Amygdala (tissue), 56 donors: Measurements from ENCODE around the gene PNPLA7.
"Not testable (repeated sequence)": the region's sequence is repeated elsewhere in the genome, so short reads cannot be mapped to it uniquely, and the experiment has no call there.

Experiments used
- DNase-seq, 56 donors: peaks; one replicate each; lab custom pipeline; 2025; lab: John Stamatoyannopoulos, UW

PNPLA7 gene

DNA sequence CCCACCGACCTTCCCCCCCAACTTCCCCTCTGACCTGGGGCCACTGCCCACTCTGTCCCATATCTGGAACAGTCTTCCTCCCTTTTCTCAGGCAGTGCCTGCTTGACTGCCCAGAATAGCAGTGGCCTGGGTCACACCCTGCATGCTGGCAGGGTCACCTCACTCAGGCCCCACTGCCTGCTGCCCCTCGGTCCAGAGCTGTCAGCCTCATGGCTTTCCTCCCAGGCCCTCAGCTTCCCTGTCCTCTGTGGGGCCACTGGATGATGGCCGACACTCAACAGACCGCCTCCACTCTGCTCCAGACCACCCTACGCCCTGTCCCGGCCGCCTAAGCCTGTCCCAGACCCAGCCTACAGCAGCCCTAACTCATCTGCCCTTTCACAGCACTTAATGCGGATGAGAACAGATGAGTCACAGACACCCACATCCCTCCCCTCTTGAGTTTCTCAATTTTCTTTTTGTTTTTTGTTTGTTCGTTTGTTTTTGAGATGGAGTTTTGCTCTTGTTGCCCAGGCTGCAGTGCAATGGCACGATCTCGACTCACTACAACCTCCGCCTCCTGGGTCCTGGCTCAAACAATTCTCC, 5.9 kb downstream of the PNPLA7 start:
- no peak for DNase-seq

- no peak for DNase-seq
These were observed 6.8 kb downstream of the PNPLA7 start for GRCh38 chr9:137543237-137543963.

DNA sequence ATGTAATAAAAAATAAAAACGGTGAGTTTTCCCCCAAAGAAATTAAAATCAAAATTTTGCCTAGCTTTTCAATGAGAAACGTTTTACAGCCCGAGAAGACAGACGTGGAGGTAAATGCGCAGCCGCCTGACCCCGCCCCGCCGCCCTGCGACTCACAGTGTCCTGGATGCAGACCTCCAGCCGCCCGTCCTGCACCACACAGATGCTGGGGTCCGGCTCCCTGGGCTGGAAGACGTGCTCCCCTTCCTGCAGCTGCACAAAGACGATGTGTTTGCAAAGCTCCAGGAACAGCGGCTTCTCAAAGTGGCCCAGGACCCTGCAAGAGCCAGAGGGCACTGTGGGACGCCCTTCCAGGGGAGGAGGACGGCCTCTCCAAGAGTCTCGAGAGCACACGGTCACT, 7.7 kb downstream of the PNPLA7 start:
- DNase-seq = no peak

- DNase-seq = no peak
These were observed 9.7 kb downstream of the PNPLA7 start for GRCh38 chr9:137540536-137540935.

- DNase-seq = no peak
These were observed 12.1 kb downstream of the PNPLA7 start for GRCh38 chr9:137538058-137538457.

DNA sequence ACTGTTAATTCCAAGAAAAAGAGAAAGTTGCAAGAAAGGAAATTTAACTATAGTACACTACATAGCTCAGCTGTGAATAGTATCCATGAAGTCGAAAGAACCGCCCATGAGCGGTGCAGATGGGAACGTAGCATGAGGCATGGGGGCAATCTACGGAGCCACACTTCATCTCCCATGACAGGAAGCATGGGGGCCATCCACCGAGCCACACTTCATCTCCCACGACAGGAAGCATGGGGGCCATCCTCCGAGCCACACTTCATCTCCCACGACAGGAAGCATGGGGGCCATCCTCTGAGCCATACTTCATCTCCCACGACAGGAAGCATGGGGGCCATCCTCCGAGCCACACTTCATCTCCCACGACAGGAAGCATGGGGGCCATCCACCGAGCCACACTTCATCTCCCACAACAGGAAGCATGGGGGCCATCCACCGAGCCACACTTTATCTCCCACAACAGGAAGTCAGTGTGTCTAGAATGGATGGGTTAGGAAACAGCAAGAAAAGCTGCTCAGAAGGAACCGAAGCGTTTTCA, 13.5 kb downstream of the PNPLA7 start:
- DNase-seq = not testable (repeated sequence)

DNA sequence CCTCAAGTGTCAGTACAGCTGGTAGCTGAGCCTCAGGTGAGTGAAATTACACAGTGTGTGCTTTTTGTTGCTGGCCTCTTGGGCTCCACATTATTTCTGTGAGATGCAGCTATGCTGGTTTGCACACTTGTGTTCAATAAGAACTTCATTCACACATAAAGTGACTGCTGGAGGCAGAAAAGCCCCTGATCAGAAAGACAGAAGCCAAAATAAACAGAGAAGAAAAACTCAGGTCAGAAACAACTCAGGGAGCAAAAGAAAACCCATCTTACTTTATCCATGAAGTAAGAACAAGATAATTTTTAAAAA, 15.1 kb downstream of the PNPLA7 start:
- DNase-seq = no peak

DNA sequence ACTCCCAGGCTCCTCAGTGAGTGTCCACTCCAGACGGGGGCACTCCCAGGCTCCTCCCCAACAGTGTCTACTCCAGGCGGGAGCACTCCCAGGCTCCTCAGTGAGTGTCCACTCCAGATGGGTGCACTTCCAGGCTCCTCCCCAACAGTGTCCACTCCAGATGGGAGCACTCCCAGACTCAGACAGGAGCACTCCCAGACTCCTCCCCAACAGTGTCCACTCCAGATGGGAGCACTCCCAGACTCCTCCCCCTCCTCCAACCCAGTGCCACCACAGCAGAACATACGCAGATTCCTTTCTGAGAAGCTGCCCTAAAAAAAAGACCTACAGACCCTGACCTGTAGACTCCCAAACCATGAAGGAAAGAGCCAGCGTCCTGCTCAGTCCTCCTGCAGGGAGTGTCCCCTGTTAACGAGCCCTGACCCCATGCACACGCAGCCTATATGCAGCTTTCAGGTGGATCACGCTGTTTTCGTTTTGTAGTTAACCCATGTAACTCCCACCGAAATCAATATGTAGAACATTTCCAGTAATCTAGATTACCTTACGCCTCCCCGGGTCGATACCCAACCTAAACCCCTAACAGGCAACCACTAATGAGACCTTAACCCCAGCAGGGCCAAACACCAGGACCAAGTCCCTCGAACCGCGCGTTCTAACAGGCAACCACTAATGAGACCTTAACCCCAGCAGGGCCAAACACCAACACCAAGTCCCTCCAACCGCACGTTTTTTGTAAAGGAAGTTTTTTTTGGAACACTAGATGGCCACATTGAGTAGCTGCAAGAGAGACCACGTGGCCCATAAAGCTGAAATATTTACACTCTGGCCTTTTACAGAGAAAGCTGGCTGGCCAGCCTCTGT, 15.7 kb downstream of the PNPLA7 start:
- DNase-seq = peak in 2 of 56 donors; percentile 26 to 50

GRCh38 chr9:137532891-137533468, 17.2 kb downstream of the PNPLA7 start:
- not testable (repeated sequence) for DNase-seq

- DNase-seq = peak in 5 of 56 donors; percentile 18 to 68 (median 32)
These were observed 19.0 kb downstream of the PNPLA7 start for GRCh38 chr9:137531099-137531765.

GRCh38 chr9:137530331-137530730, 19.9 kb downstream of the PNPLA7 start:
- DNase-seq = no peak

DNA sequence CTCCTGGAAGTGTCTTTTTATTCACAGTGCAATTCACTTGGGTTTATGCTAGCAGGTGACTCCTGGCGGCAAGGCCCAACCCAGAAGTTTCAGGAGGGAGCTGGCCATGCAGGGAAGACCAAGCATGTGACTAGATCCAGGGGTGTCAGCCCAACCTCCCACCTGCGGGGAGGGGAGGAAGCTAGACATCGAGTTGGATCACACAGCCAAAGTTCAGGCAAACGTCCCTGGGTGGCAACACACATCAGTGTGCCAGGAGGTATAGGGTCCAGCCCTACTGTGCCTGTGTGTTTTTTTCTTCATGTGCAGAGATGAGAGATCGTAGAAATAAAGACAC, 25.3 kb downstream of the PNPLA7 start:
- no peak for DNase-seq

DNA sequence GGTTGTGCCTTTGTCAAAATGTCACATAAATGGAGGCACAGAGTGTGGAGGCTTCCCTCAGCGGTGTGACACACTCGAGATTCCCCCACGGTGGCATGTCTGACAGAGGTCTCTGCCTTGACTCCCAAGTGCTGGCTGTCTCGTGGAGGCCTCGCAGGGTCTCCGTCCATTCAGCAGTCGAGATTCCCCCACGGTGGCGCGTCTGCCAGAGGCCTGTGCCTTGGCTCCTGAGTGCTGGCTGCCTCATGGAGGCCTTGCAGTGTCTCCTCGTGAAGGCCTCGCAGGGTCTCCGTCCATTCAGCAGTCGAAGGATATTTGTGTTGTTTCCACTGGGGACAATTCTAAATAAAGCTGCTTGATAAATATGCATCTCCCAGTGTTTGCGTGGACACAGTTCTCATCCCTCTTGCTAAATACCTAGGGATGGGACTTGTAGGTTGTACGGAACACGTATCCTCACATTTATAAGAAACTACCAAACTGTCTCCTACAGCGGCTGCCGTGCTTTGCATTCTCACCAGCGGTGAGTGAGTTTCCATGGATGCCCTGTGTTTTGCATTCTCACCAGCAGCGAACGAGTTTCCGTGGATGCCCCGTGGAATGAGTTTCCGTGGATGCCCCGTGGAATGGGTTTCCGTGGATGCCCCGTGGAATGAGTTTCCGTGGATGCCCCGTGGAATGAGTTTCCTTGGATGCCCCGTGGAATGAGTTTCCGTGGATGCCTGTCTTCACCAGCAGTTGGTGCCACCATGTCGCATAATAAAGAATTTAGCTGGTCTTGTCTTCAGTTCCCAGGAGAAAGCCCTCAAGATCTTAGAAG, 25.8 kb downstream of the PNPLA7 start:
- DNase-seq = no peak

DNA sequence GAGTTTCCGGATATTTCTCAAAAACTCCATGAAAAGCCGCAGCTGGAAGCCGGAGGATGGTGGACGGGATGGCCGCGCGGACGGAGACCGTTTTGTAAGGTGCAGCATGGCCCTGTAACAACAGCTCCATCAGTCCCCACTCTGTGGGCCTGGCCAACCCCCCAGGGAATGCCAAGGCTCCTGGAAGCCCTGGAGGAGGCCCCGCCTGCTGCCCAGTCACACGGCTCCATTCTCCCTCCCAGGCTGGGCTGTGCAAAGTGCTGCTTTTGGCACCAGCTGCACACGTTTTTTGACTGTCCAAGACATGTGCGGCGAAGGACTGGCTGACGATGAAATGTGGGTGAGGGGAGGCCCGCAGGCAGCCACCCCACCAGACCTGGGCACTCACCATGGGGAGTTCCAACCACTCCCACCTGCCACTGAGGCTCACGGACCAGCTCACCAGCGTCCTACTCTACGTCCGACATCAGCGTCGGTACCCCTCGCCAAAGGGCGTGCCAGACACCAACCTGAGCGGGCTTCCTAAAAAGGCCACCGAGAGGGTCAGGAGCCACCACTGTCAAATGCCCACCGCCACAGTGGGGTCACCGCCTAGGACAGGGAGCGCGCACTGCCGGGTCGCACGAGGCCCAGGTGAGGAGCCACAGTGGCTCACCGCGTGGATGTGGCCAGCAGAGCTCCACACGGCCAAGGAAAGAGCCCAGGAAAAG, 27.3 kb downstream of the PNPLA7 start:
- no peak for DNase-seq

DNA sequence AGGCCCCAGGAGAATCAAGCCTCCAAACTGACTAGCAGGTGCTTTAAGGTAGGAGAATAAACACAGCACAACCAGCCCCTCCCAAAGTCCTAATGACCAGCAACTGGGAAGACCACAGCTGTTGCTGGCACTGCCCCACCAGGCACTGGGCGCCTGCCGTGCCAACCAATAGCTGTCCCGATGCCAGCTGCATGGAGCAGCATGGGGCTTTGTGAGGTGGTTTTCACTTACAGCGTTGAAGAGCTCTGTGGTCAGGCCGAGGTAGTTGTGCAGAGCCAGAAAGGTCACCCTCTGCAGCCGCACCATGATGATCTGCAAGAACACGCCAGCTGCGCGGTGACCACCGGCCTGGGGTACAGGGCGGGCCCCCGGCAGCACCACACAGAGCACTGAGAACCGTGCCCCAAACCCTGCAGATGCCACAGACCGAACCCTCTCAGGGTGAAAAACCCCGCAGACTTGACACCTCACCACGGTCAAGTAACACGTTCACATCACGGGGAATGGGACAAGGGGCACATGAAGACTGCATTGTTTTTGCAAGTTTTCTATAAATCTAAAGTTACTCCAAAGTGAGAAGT, 28.7 kb downstream of the PNPLA7 start:
- DNase-seq = peak in 1 of 56 donors; percentile 17

- no peak for DNase-seq
These were observed 29.4 kb downstream of the PNPLA7 start for GRCh38 chr9:137520614-137521404.

DNA sequence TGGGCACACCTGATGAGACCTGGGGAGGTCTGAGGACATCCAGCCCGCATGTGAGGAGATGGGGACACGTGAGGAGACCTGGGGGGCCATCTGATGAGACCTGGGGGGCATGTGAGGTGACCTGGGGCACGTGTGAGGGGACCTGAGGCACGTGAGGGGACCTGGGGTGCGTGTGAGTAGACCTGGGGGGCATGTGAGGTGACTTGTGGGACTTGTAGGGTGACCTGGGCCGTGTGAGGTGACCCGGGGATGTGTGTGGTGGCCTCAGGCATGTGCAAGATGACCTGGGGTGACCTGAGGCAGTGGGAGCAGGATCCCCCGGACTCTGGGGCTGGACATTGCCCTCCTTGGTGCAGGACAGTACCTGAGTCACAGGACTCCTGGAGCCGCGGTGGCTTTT, 30.6 kb downstream of the PNPLA7 start:
- no peak for DNase-seq
